HG03571 (cell line): ENCODE results near the gene CTTNBP2NL.
A peak's percentile ranks its signal among the peaks of the same experiment; 100 is the strongest.
"Not testable (repeated sequence)": the region's sequence is repeated elsewhere in the genome, so short reads cannot be mapped to it uniquely, and the experiment has no call there.

Experiments
- ATAC-seq: cut with Tn5 transposase; IDR thresholded peaks from one replicate; pipeline ENCODE4 v1.9.1; 2021; ENCODE audit not compliant: unreplicated experiment

CTTNBP2NL gene

GRCh38 chr1:112461200-112461871 is 65.3 kb downstream of the CTTNBP2NL start:
- ATAC-seq, result no peak

- ATAC-seq, result no peak
Observed at GRCh38 chr1:112462953-112463279, 66.9 kb downstream of the CTTNBP2NL start.

GRCh38 chr1:112464501-112464900 is 68.5 kb downstream of the CTTNBP2NL start:
- no peak for ATAC-seq

DNA sequence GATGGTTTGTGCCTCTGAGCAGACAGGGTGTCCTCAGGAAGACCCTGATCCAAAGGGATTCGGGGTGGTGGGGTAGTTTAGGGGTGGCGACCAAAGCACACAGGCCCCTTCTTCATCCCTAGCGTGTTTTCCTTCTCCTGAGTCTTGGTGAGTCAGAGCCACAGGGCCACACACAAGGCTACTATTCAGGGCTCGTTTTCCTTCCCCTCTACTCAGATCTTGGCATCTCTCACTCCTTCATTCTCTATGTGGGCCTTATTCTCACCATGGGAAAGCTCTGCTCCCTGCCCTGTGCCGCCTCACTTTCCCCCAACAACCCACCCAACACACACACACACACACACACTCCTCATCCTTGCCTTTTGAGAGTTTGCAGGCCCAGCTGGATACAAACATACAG is 69.1 kb downstream of the CTTNBP2NL start:
- no peak for ATAC-seq

GRCh38 chr1:112466078-112466660 is 70.2 kb downstream of the CTTNBP2NL start:
- ATAC-seq, result peak; percentile 88

DNA sequence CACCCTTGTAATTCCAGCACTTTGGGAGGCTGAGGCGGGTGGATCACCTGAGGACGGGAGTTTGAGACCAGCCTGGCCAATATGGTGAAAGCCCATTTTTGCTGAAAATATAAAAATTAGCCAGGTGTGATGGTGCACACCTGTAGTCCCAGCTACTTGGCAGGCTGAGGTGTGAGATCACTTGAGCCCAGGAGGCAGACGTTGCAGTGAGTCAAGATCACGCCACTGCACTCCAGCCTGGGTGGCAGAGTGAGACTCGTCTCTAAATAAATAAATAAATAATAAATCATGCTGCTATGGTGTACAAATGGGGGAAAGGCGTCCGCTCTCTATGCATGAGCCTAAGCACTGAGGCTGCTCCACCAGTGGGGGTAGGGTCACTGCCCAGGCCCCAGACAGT is 74.3 kb downstream of the CTTNBP2NL start:
- ATAC-seq, result not testable (repeated sequence)

DNA sequence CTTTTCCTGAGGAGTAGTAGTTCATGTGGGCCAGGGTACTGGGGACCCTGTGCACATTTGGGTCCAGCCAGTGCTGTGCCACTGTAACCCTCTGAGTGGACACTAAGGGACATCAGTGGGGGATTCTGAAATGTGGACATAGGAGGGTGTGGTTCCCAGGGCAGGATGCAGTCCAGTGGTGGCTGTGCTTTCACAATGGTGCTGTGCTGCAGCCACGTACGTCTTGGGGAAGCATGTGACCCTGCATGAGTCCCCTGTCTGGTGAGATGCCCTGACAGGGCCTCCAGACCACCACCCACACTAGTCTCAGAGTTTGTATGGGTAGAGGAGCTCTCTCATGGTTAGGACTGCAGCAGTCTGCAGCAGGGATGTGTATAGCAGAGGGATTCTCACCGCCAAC is 75.0 kb downstream of the CTTNBP2NL start:
- no peak for ATAC-seq

GRCh38 chr1:112472142-112472541 is 76.1 kb downstream of the CTTNBP2NL start:
- ATAC-seq, result no peak

GRCh38 chr1:112477550-112477949 is 81.5 kb downstream of the CTTNBP2NL start:
- ATAC-seq, result no peak

DNA sequence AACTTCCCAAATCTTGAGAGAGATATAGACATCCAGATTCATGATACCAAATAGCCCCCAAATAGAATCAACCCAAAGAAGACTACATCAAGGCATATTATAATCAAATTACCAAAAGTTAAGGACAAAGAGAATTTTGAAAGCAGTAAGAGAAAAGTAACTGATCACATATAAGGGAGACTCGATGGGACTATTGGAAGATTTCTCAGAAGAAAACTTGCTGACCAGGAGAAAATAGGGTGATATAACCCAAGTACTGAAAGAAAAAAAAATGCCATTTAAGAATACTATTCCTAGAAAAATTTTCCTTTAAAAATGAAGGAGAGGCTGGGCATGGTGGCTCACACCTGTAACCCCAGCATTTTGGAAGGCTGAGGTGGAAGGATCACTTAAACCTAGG is 82.3 kb downstream of the CTTNBP2NL start:
- no peak for ATAC-seq

GRCh38 chr1:112486063-112486462 is 90.0 kb downstream of the CTTNBP2NL start:
- ATAC-seq, result not testable (repeated sequence)

- not testable (repeated sequence) for ATAC-seq
Observed at GRCh38 chr1:112487686-112488085, 91.7 kb downstream of the CTTNBP2NL start.

DNA sequence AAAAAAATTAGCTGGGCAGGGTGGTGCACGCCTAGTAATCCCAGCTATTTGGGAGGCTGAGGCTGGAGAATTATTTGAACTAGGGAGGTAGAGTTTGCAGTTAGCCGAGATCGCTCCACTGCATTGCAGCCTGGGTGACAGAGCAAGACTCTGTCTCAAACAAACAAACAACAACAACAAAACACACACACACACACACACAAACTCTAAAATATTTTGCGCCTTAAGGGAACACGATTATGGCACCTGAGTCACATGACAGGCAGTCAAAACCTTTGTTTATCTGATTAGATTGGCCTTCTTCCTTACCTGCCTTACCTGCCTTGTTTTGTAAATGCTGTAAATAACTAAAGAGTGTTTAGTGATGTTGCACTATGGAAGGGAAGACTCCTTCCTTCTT is 92.1 kb downstream of the CTTNBP2NL start:
- no peak for ATAC-seq

- ATAC-seq, result no peak
Observed at GRCh38 chr1:112492076-112492475, 96.1 kb downstream of the CTTNBP2NL start.

DNA sequence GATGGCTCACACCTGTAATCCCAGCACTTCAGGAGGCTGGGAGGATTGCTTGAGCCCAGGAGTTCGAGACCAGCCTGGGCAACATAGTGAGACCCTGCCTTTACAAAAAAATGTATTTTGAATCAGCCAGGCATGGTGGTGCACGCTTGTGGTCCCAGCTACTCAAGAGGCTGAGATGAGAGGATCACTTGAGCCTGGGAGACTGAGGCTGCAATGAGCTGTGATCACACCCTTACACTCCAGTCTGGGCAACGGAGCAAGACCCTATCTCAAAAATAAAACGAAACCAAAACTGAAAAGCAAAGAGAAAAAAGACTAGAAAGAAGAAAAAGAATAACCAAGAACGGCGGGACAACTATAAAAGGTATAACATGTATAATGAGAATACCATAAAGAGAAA is 97.3 kb downstream of the CTTNBP2NL start:
- no peak for ATAC-seq

DNA sequence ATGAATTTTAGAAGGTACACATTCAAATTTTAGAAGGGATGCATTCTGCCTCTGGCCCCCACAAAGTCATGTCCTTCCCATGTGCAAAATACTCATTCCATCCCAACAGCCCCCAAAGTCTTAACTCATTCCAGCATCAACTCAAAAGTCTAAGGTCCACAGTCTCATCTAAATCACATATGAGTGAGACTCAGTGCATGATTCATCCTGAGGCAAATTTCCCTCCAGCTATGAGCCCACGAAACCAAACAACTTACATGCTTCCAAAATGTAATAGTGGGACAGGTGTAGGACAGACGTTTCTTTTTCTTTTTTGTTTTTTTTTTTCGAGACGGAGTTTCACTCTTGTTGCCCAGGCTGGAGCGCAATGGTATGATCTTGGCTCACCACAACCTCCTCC is 100.3 kb downstream of the CTTNBP2NL start:
- ATAC-seq, result no peak

- ATAC-seq, result no peak
Observed at GRCh38 chr1:112501810-112502641, 106.0 kb downstream of the CTTNBP2NL start.

- no peak for ATAC-seq
Observed at GRCh38 chr1:112502826-112503225, 106.8 kb downstream of the CTTNBP2NL start.

DNA sequence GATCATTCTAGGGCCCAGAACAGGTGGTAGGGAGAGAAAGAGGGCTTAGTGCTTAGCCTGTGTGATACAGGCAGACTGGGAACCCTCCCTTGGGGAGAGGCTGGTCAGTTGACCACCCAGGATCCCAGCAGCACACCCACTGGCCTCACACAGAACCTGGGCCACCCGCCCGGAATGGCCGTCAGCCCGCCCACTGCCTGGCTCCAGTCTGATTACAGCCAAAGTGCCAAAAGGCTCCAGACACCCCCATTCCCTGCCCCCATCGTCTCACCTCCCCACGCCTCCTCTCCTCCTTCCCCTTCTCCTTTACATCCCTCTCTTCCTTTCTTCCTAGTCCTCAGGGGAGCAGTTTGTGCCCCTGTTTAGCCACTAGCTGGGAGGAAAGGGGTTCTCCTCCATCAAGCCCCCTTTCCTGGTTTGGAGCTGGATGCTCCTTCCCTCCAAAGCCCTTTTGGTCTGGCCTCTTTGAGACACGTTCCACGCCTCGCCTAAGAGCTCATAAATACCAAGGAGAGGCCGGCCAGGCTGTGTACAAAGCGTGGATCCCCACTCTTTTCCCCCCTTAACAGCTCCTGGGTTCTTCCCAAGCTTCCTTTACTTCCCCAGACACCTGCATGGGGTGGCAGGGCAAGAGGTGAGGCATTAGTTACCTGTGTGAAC is 108.1 kb downstream of the CTTNBP2NL start:
- no peak for ATAC-seq

- ATAC-seq, result no peak
Observed at GRCh38 chr1:112504661-112505399, 108.8 kb downstream of the CTTNBP2NL start.

- ATAC-seq, result no peak
Observed at GRCh38 chr1:112505400-112505785, 109.4 kb downstream of the CTTNBP2NL start.
